Measurements from ENCODE around the gene FGF18.

FGF18 gene

DNA sequence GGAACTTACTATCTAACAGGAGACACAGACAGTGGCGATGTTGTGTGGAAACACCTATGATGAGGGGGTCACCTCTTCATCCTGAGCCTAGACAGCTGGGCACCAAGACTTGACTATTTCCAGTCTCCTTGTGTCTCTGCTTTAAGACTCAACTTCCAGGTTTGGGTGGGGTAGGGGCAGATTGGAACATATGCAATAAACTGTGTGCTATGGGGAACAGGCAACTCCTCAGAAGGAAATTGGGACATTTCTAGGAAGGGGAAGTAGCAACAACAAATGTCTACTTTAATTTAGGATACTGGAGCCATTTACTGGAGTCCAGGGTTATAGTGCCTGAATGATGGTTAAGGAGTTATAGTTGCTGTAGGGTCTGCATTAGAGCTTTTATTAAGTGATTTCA, 57.3 kb downstream of the FGF18 start:
- no CpG with 5 or more reads among the region's 1 CpG for WGBS, 2 experiments (ENCODE audit: insufficient coverage in 2 of 2)

DNA sequence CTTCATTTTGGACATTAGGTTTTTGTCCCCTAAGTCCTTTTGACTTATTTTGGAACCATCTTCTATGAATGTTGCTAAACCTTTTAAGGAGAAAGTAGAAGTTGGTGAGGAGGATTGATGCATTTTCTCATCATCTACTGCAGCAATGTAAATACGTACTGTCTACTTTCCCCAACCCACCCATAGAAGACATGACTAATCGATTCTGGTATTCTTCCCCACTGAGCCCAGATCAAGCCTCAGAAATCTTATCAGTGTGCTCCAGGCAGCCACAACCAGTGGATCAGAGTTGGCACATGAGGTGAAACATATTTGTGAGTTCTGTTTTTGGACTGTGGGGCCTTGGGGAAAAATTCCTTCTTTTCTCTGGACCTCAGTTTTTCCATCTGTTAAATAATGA, 57.7 kb downstream of the FGF18 start:
- WGBS, 2 experiments (ENCODE audit: insufficient coverage in 2 of 2): 57% methylated on average over 2 of the region's 2 CpGs; no CpG with 5 or more reads in 1 of the 2 experiments
- H3K4me1 ChIP-seq (ENCODE audit: control insufficient read depth, insufficient read depth, low read length, poor library complexity, severe bottlenecking): no peaks in the 10 kb centered on the region

More for the DNA sequence above, 57.3 kb downstream of the FGF18 start:
- H3K4me1 ChIP-seq (ENCODE audit: control insufficient read depth, insufficient read depth, low read length, poor library complexity, severe bottlenecking): no peaks in the 10 kb centered on the region
- H3K36me3 ChIP-seq (ENCODE audit: control insufficient read depth, insufficient read depth, low read length): no peaks in the 10 kb centered on the region
- H3K9me3 ChIP-seq (ENCODE audit: control insufficient read depth, low read length): no peaks in the 10 kb centered on the region
- H3K27ac ChIP-seq (ENCODE audit: low read depth, low read length, severe bottlenecking): no peak overlapping the region
- no peak overlapping the region for H3K4me3 ChIP-seq (ENCODE audit: extremely low read depth, insufficient read depth, low read length, poor library complexity, severe bottlenecking)

DNA sequence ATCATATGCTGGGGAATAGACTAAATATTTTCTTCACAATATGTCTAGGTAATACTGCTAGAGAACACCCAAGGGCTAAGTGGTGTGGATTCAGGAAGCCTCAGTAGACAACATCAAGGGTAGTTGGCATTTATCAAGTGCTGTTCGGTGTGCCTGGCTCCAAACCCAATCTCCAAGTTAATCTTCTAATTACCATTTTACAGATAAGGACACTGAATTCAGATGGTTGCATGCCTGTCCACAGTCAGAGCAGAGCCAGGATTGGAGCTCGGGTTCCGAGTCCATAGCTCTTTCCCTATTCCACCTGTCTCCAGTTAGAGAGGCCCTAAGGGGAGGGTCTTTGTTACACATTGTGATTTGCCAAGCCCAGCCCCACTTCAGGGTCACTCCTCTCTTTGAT, 58.2 kb downstream of the FGF18 start:
- no peaks in the 10 kb centered on the region for H3K9me3 ChIP-seq (ENCODE audit: control insufficient read depth, low read length)
- H3K4me1 ChIP-seq (ENCODE audit: control insufficient read depth, insufficient read depth, low read length, poor library complexity, severe bottlenecking): no peaks in the 10 kb centered on the region
- no peak overlapping the region for H3K4me3 ChIP-seq (ENCODE audit: extremely low read depth, insufficient read depth, low read length, poor library complexity, severe bottlenecking)
- 100% methylated on average over 2 of the region's 3 CpGs; no CpG with 5 or more reads in 1 of the 2 experiments for WGBS, 2 experiments (ENCODE audit: insufficient coverage in 2 of 2)
- H3K36me3 ChIP-seq (ENCODE audit: control insufficient read depth, insufficient read depth, low read length): no peaks in the 10 kb centered on the region
- no peak overlapping the region for H3K27ac ChIP-seq (ENCODE audit: low read depth, low read length, severe bottlenecking)

More for the DNA sequence above, 57.7 kb downstream of the FGF18 start:
- Histone ChIP-seq H3K27ac (ENCODE audit: low read depth, low read length, severe bottlenecking) (no peak overlapping the region), H3K36me3 (ENCODE audit: control insufficient read depth, insufficient read depth, low read length) (no peaks in the 10 kb centered on the region), H3K9me3 (ENCODE audit: control insufficient read depth, low read length) (no peaks in the 10 kb centered on the region), H3K4me3 (ENCODE audit: extremely low read depth, insufficient read depth, low read length, poor library complexity, severe bottlenecking) (no peak overlapping the region)

DNA sequence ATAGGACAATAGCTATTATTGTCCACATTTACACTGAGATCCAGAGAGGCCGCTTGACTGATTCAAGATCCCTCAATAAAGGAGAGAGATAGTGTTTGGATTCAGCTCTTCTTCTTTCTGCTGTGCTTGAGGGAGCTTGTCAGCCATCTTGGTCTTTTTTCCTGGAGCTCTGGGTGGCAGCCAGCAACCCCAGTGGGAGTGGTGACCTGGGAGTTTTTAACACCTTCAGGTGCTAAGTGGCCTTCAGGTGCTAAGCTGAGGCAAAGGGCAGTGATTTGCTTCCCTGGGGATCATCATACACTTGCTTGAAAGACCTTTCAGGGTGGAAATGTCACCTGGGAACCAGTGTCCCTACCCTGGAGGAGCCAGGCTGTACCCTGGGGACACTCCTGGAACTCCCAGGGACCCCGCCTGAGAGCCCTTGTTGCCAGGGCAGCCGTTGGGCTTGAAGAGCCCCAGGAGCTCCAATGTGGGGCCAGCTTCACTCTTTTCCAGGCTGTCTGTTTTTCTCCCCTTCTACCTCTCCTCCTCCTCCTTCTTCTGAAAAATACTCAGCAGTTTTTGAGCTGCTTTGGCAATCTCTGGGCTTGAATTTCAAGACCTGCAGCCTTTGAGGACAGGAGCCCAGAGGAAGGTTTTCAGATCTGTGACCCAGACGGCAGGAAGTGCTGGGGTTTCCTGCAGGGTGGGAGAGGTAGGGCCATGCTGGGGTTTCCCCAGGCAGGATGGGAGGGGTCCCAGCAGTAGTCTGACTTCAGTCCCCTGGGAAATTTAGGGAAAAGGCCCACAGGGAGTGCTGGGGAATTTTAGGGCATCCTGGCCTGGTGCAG, 59.7 kb downstream of the FGF18 start:
- Histone ChIP-seq H3K27ac (ENCODE audit: low read depth, low read length, severe bottlenecking) (no peak overlapping the region), H3K9me3 (ENCODE audit: control insufficient read depth, low read length) (no peaks in the 10 kb centered on the region), H3K36me3 (ENCODE audit: control insufficient read depth, insufficient read depth, low read length) (no peaks in the 10 kb centered on the region), H3K4me3 (ENCODE audit: extremely low read depth, insufficient read depth, low read length, poor library complexity, severe bottlenecking) (no peak overlapping the region), H3K4me1 (ENCODE audit: control insufficient read depth, insufficient read depth, low read length, poor library complexity, severe bottlenecking) (no peaks in the 10 kb centered on the region)
- 48 to 62% methylated on average over 3 to 4 of the region's 4 CpGs for WGBS, 2 experiments (ENCODE audit: insufficient coverage in 2 of 2)

DNA sequence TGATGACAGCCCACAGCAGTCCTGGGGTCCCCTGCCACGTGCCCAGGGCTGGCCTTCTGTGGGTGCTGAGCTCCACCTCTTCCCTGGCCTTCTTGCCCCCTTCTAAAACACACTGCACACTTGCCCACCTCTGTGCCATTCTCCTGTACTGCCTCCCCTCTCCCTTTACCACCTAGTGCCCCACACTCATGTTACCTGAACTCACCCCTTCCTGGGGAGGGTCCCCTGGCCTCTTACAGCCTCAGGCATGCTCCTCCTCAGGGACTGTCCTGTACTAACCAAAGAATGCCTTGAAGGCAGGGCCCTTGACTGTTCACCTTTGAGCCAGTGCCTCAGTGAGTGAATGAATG, 60.3 kb downstream of the FGF18 start:
- Histone ChIP-seq H3K4me3 (ENCODE audit: extremely low read depth, insufficient read depth, low read length, poor library complexity, severe bottlenecking) (no peak overlapping the region), H3K4me1 (ENCODE audit: control insufficient read depth, insufficient read depth, low read length, poor library complexity, severe bottlenecking) (no peaks in the 10 kb centered on the region), H3K9me3 (ENCODE audit: control insufficient read depth, low read length) (no peaks in the 10 kb centered on the region), H3K36me3 (ENCODE audit: control insufficient read depth, insufficient read depth, low read length) (no peaks in the 10 kb centered on the region), H3K27ac (ENCODE audit: low read depth, low read length, severe bottlenecking) (no peak overlapping the region)
- WGBS, 2 experiments (ENCODE audit: insufficient coverage in 2 of 2): 80 to 100% methylated on average over 1 of the region's 1 CpG

DNA sequence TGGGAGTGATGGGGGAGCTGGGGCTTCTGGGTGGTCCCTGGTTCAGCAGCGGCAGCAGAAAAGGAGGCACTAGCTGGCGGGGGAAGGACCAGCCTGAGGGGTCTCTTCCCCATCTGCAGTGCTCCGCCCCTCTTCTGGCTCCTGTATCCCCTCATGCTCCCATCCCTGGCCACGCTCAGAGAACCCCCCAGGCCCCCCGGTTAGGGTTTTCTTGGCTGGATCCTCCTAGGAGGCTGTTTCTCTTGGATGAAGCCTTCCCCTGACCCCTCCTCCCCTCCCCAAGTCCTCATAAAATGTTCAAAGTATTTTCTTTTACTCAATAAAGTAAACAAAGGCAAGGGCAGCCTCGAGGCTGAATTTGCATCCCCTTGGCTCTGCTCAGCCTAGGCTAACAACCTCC, 60.8 kb downstream of the FGF18 start:
- H3K4me1 ChIP-seq (ENCODE audit: control insufficient read depth, insufficient read depth, low read length, poor library complexity, severe bottlenecking): no peaks in the 10 kb centered on the region
- WGBS, 2 experiments (ENCODE audit: insufficient coverage in 2 of 2): 79 to 83% methylated on average over 3 to 6 of the region's 6 CpGs
- no peak overlapping the region for H3K4me3 ChIP-seq (ENCODE audit: extremely low read depth, insufficient read depth, low read length, poor library complexity, severe bottlenecking)
- no peaks in the 10 kb centered on the region for H3K36me3 ChIP-seq (ENCODE audit: control insufficient read depth, insufficient read depth, low read length)
- H3K9me3 ChIP-seq (ENCODE audit: control insufficient read depth, low read length): no peaks in the 10 kb centered on the region
- H3K27ac ChIP-seq (ENCODE audit: low read depth, low read length, severe bottlenecking): no peak overlapping the region

DNA sequence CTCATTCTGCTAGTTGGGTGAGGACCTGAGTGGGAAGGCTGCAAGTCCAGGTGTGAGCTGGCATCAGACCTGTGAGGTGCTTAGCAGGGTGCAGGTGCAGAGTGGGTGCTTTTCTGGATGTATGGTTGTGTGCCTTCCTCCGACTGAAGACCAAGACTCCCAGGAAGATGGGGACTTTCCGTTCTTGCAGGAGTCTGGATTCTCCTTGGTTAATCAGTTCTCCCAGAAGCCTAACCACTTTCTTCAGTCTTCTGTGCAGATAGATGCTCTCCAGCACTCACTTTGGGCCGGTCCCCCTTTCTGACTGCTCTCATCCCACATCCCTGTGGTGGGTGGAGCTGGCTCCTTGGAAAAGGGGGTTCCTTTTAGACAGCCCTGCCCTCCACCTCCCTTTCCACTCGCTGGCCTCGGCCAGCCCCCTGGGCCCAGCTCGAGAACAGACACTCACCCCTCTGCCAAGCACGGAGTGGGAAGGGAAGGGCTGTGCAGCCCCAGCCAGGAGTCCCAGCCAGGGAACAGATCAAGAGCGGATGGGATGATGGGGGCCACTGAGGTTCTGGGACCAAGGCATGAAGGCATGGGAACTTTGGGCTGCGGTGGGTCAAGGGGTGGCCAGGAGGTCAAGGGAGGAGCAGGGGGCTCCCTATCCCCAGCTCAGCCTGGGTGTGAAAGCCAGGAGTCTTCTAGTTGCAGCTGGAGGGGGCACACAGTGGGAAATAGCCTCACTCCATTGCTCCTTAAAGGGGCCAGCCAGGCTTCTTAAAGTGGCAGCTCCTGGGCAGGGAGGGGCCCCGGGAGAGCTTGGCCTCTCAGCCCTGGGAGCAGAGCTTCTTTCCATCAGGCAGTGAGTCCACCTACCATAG, 62.4 kb downstream of the FGF18 start:
- H3K4me3 ChIP-seq (ENCODE audit: extremely low read depth, insufficient read depth, low read length, poor library complexity, severe bottlenecking): no peak overlapping the region
- H3K36me3 ChIP-seq (ENCODE audit: control insufficient read depth, insufficient read depth, low read length): no peaks in the 10 kb centered on the region
- H3K4me1 ChIP-seq (ENCODE audit: control insufficient read depth, insufficient read depth, low read length, poor library complexity, severe bottlenecking): no peaks in the 10 kb centered on the region
- WGBS, 2 experiments (ENCODE audit: insufficient coverage in 2 of 2): 71 to 76% methylated on average over 8 of the region's 10 CpGs
- no peaks in the 10 kb centered on the region for H3K9me3 ChIP-seq (ENCODE audit: control insufficient read depth, low read length)
- H3K27ac ChIP-seq (ENCODE audit: low read depth, low read length, severe bottlenecking): no peak overlapping the region

DNA sequence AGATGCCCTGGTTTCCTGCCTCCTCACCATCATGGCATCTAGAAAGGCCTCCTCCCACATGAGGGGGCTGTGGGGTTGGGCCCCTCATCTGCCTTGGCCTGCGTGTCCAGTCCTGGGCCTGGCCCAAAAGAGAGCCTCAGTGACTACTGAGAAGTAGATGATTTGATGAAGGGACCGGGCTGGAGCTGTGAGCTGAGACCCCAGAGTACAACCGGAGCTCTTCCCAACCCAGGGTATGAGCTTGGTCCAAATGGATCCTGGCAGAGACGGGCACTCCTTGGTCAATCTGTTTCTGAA, 62.9 kb downstream of the FGF18 start:
- no peak overlapping the region for H3K4me3 ChIP-seq (ENCODE audit: extremely low read depth, insufficient read depth, low read length, poor library complexity, severe bottlenecking)
- no peaks in the 10 kb centered on the region for H3K4me1 ChIP-seq (ENCODE audit: control insufficient read depth, insufficient read depth, low read length, poor library complexity, severe bottlenecking)
- no peak overlapping the region for H3K27ac ChIP-seq (ENCODE audit: low read depth, low read length, severe bottlenecking)
- WGBS, 2 experiments (ENCODE audit: insufficient coverage in 2 of 2): 57 to 80% methylated on average over 2 to 4 of the region's 4 CpGs
- no peaks in the 10 kb centered on the region for H3K36me3 ChIP-seq (ENCODE audit: control insufficient read depth, insufficient read depth, low read length)
- no peaks in the 10 kb centered on the region for H3K9me3 ChIP-seq (ENCODE audit: control insufficient read depth, low read length)

DNA sequence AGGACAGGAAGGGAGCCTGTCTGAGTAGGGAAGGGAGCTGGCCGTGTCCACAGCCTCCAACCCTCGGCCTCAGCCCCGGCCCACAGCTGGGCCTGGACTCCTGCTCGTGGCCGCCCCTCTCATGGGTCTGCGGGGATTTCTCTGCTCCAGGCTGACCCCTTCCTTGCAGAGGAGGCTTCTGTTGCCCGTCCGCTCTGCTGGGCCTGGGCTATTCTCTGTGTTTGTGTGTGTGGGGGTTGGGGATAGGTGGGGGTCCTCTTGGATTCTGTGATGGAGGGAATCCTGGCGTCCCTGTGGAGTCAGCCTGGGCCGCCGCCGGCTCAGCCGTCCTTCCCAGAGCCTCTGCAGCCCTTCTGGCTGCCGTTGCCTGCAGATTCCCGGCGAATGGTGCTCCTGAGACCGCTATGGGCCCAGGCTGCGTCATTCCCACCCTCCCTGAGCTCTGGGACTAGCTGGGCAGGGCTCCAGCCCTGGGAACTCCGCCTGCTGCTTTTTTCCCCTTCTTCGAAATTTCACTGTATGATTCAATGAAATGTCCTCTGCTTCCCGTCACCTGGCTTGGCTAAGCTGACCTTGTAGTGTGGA, 64.2 kb downstream of the FGF18 start:
- no peak overlapping the region for H3K27ac ChIP-seq (ENCODE audit: low read depth, low read length, severe bottlenecking)
- H3K4me3 ChIP-seq (ENCODE audit: extremely low read depth, insufficient read depth, low read length, poor library complexity, severe bottlenecking): no peak overlapping the region
- 74 to 85% methylated on average over 16 to 17 of the region's 21 CpGs for WGBS, 2 experiments (ENCODE audit: insufficient coverage in 2 of 2)
- H3K9me3 ChIP-seq (ENCODE audit: control insufficient read depth, low read length): no peaks in the 10 kb centered on the region
- H3K36me3 ChIP-seq (ENCODE audit: control insufficient read depth, insufficient read depth, low read length): no peaks in the 10 kb centered on the region
- no peaks in the 10 kb centered on the region for H3K4me1 ChIP-seq (ENCODE audit: control insufficient read depth, insufficient read depth, low read length, poor library complexity, severe bottlenecking)

DNA sequence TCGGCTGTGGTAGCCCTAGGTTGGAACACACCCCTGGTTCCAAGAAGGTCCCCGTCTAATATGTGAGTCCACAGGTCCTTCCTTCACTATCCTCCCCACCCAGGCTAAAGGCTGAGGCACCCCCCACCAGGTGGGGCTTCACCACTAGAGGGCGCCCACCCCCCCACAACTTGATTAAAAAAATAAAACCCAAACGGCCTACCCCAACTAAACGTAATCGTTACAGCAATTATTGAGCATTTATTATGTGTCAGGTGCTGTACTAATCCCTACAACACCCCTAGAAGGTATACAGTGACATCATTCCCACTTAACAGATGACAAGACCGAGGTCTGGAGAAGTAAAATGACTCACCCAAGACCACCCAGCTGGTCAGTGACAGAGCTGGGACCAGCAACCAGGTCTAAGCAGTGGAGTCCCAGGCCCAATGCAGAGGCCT, 65.0 kb downstream of the FGF18 start:
- Histone ChIP-seq H3K36me3 (ENCODE audit: control insufficient read depth, insufficient read depth, low read length) (no peaks in the 10 kb centered on the region), H3K9me3 (ENCODE audit: control insufficient read depth, low read length) (no peaks in the 10 kb centered on the region), H3K4me3 (ENCODE audit: extremely low read depth, insufficient read depth, low read length, poor library complexity, severe bottlenecking) (no peak overlapping the region), H3K4me1 (ENCODE audit: control insufficient read depth, insufficient read depth, low read length, poor library complexity, severe bottlenecking) (no peaks in the 10 kb centered on the region), H3K27ac (ENCODE audit: low read depth, low read length, severe bottlenecking) (no peak overlapping the region)
- 65 to 78% methylated on average over 3 of the region's 7 CpGs for WGBS, 2 experiments (ENCODE audit: insufficient coverage in 2 of 2)
